ENCODE data around the gene EXOC4. TPM values are rescaled to one million over a fixed set of nuclear protein-coding genes. Genes with fewer than 3 reads are reported as not detected.
"Not testable (repeated sequence)": the region's sequence is repeated elsewhere in the genome, so short reads cannot be mapped to it uniquely, and the experiment has no call there.

Gene EXOC4
- total and polyA plus RNA-seq, 2 donors (not counting 1 experiment from before 2014, with no cell fraction given), result 79.6 to 158 TPM

- TF ChIP-seq CTCF (conservative IDR thresholded peaks at IDR 0.05 in 1 of 2, IDR thresholded peaks at IDR 0.05 in 1 of 2; ENCODE audit: low read depth in 1 of 2, low read length in 2 of 2) (no peak), EZH2 (IDR thresholded peaks at IDR 0.05; ENCODE audit: low read length, missing control alignments) (no peak)
- Histone ChIP-seq H3K27me3 (ENCODE audit: control insufficient read depth, insufficient read depth, low read length) (no peaks in the 10 kb centered on the region), H3K9me3 (ENCODE audit: control insufficient read depth, insufficient read depth, low read depth, low read length) (no peaks in the 10 kb centered on the region), H4K20me1 (ENCODE audit: control insufficient read depth, extremely low read depth, insufficient read depth, low read length) (no peaks in the 10 kb centered on the region), H3K36me3 (ENCODE audit: control insufficient read depth, insufficient read depth, low read length) (no peaks in the 10 kb centered on the region), H3K27ac (ENCODE audit: insufficient read depth, low read length) (no peak overlapping the region), H2AFZ (ENCODE audit: low read length) (no peak overlapping the region), H3K4me3 (replicated peaks in 1 of 4; ENCODE audit: control extremely low read depth in 1 of 4, insufficient read depth in 1 of 4, low read depth in 3 of 4, low read length in 4 of 4) (no peak overlapping the region), H3K79me2 (ENCODE audit: control insufficient read depth, insufficient read depth, low read length) (no peaks in the 10 kb centered on the region), H3K9ac (ENCODE audit: insufficient read depth, low read length) (no peak overlapping the region), H3K4me2 (ENCODE audit: extremely low read depth, insufficient read depth, low read length) (no peak overlapping the region), H3K4me1 (ENCODE audit: control insufficient read depth, extremely low read depth, insufficient read depth, low read length) (no peaks in the 10 kb centered on the region)
- DNase-seq (ENCODE audit: low read depth in 2 of 2), result peak in 1 of 2 donors; percentile 20
Observed at GRCh38 chr7:133887459-133887858, 634.6 kb downstream of the EXOC4 start.

GRCh38 chr7:133888061-133888930, 635.4 kb downstream of the EXOC4 start:
- Histone ChIP-seq H4K20me1 (ENCODE audit: control insufficient read depth, extremely low read depth, insufficient read depth, low read length) (no peaks in the 10 kb centered on the region), H3K36me3 (ENCODE audit: control insufficient read depth, insufficient read depth, low read length) (no peaks in the 10 kb centered on the region), H3K79me2 (ENCODE audit: control insufficient read depth, insufficient read depth, low read length) (no peaks in the 10 kb centered on the region), H2AFZ (ENCODE audit: low read length) (no peak overlapping the region), H3K9me3 (ENCODE audit: control insufficient read depth, insufficient read depth, low read depth, low read length) (no peaks in the 10 kb centered on the region), H3K4me2 (ENCODE audit: extremely low read depth, insufficient read depth, low read length) (no peak overlapping the region), H3K4me3 (replicated peaks in 1 of 4; ENCODE audit: control extremely low read depth in 1 of 4, insufficient read depth in 1 of 4, low read depth in 3 of 4, low read length in 4 of 4) (no peak overlapping the region), H3K9ac (ENCODE audit: insufficient read depth, low read length) (no peak overlapping the region), H3K27me3 (ENCODE audit: control insufficient read depth, insufficient read depth, low read length) (no peaks in the 10 kb centered on the region), H3K27ac (ENCODE audit: insufficient read depth, low read length) (no peak overlapping the region), H3K4me1 (ENCODE audit: control insufficient read depth, extremely low read depth, insufficient read depth, low read length) (no peaks in the 10 kb centered on the region)
- no peak for DNase-seq (ENCODE audit: low read depth in 2 of 2)
- TF ChIP-seq EZH2 (IDR thresholded peaks at IDR 0.05; ENCODE audit: low read length, missing control alignments), result no peak
- TF ChIP-seq CTCF (conservative IDR thresholded peaks at IDR 0.05 in 1 of 2, IDR thresholded peaks at IDR 0.05 in 1 of 2; ENCODE audit: low read depth in 1 of 2, low read length in 2 of 2), result no peak

- Histone ChIP-seq H3K9me3 (ENCODE audit: control insufficient read depth, insufficient read depth, low read depth, low read length) (no peaks in the 10 kb centered on the region), H3K27me3 (ENCODE audit: control insufficient read depth, insufficient read depth, low read length) (no peaks in the 10 kb centered on the region), H2AFZ (ENCODE audit: low read length) (no peak overlapping the region), H3K9ac (ENCODE audit: insufficient read depth, low read length) (no peak overlapping the region), H3K4me2 (ENCODE audit: extremely low read depth, insufficient read depth, low read length) (no peak overlapping the region), H4K20me1 (ENCODE audit: control insufficient read depth, extremely low read depth, insufficient read depth, low read length) (no peaks in the 10 kb centered on the region), H3K4me3 (replicated peaks in 1 of 4; ENCODE audit: control extremely low read depth in 1 of 4, insufficient read depth in 1 of 4, low read depth in 3 of 4, low read length in 4 of 4) (no peak overlapping the region), H3K79me2 (ENCODE audit: control insufficient read depth, insufficient read depth, low read length) (no peaks in the 10 kb centered on the region), H3K4me1 (ENCODE audit: control insufficient read depth, extremely low read depth, insufficient read depth, low read length) (no peaks in the 10 kb centered on the region), H3K27ac (ENCODE audit: insufficient read depth, low read length) (no peak overlapping the region), H3K36me3 (ENCODE audit: control insufficient read depth, insufficient read depth, low read length) (no peaks in the 10 kb centered on the region)
- TF ChIP-seq EZH2 (IDR thresholded peaks at IDR 0.05; ENCODE audit: low read length, missing control alignments), result no peak
- TF ChIP-seq CTCF (conservative IDR thresholded peaks at IDR 0.05 in 1 of 2, IDR thresholded peaks at IDR 0.05 in 1 of 2; ENCODE audit: low read depth in 1 of 2, low read length in 2 of 2), result no peak
- DNase-seq (ENCODE audit: low read depth in 2 of 2), result no peak
Observed at GRCh38 chr7:133904776-133905175, 651.9 kb downstream of the EXOC4 start.

- H3K36me3 ChIP-seq (ENCODE audit: control insufficient read depth, insufficient read depth, low read length); H3K27me3 ChIP-seq (ENCODE audit: control insufficient read depth, insufficient read depth, low read length); H3K27ac ChIP-seq (ENCODE audit: insufficient read depth, low read length); H4K20me1 ChIP-seq (ENCODE audit: control insufficient read depth, extremely low read depth, insufficient read depth, low read length); H3K4me3 ChIP-seq (replicated peaks in 1 of 4; ENCODE audit: control extremely low read depth in 1 of 4, insufficient read depth in 1 of 4, low read depth in 3 of 4, low read length in 4 of 4); H3K4me2 ChIP-seq (ENCODE audit: extremely low read depth, insufficient read depth, low read length); H2AFZ ChIP-seq (ENCODE audit: low read length); H3K9me3 ChIP-seq (ENCODE audit: control insufficient read depth, insufficient read depth, low read depth, low read length); H3K79me2 ChIP-seq (ENCODE audit: control insufficient read depth, insufficient read depth, low read length); DNase-seq (ENCODE audit: low read depth in 2 of 2); H3K4me1 ChIP-seq (ENCODE audit: control insufficient read depth, extremely low read depth, insufficient read depth, low read length); H3K9ac ChIP-seq (ENCODE audit: insufficient read depth, low read length): not testable (repeated sequence)
Observed at GRCh38 chr7:133906553-133906952, 653.7 kb downstream of the EXOC4 start.

Measured in fibroblast of lung (primary cell).